Kidney epithelial cell (primary cell): ENCODE measurements around the gene PRR5L. TPM values are rescaled to one million over a fixed set of nuclear protein-coding genes. Genes with fewer than 3 reads are reported as not detected.

Experiments used
- DNase-seq: peaks from one replicate; pipeline ENCODE4 v3.0.0-alpha.2; 2010; ENCODE audit warnings: low read depth
- H3K27me3 ChIP-seq: 2 replicates; pipeline ENCODE4 v1.6.0; 2011; ENCODE audit warnings: low read length; ENCODE audit not compliant: control insufficient read depth, insufficient read depth
- H3K36me3 ChIP-seq: 2 replicates; pipeline ENCODE4 v1.5.1; 2011; ENCODE audit warnings: low read length; ENCODE audit not compliant: control insufficient read depth, insufficient read depth
- H3K4me3 ChIP-seq: 2 replicates; pipeline ENCODE4 v1.5.1; 2011; ENCODE audit warnings: low read depth, mild to moderate bottlenecking, control low read depth, low read length
- CTCF ChIP-seq: IDR thresholded peaks from 2 replicates; pipeline ENCODE4 v1.5.1; 2011; ENCODE audit warnings: mild to moderate bottlenecking, moderate library complexity, low read length, control low read depth, inconsistent platforms; ENCODE audit not compliant: insufficient read depth, poor library complexity, severe bottlenecking
- total RNA-seq: library from RNA; depleted of rRNA; stranded (reverse); fragments of >200 nt; gene quantifications from 2 replicates; pipeline ENCODE4 v1.2.3, GENCODE V29; 2015

Gene PRR5L
- total RNA-seq, 1 donor from 2014 or later, result 15.9 TPM

GRCh38 chr11:36390963-36391471 is 94.9 kb downstream of the PRR5L start:
- Histone ChIP-seq H3K4me3 (no peak overlapping the region), H3K27me3 (no peaks in the 10 kb centered on the region), H3K36me3 (no peaks in the 10 kb centered on the region)
- no peak for TF ChIP-seq CTCF
- DNase-seq, result no peak

- Histone ChIP-seq H3K36me3 (no peaks in the 10 kb centered on the region), H3K27me3 (no peaks in the 10 kb centered on the region), H3K4me3 (no peak overlapping the region)
- DNase-seq, result no peak
- TF ChIP-seq CTCF, result no peak
These were observed 96.1 kb downstream of the PRR5L start for GRCh38 chr11:36392196-36392595.

- DNase-seq, result no peak
- no peak for TF ChIP-seq CTCF
- H3K4me3 ChIP-seq, result no peak overlapping the region
- peaks cover 3% of the 10 kb centered on the region for H3K36me3 ChIP-seq
- H3K27me3 ChIP-seq, result no peaks in the 10 kb centered on the region
These were observed 98.0 kb downstream of the PRR5L start for GRCh38 chr11:36394056-36394455.

GRCh38 chr11:36394926-36395325 is 98.8 kb downstream of the PRR5L start:
- H3K36me3 ChIP-seq, result peaks cover 3% of the 10 kb centered on the region
- no peaks in the 10 kb centered on the region for H3K27me3 ChIP-seq
- TF ChIP-seq CTCF, result no peak
- no peak for DNase-seq
- no peak overlapping the region for H3K4me3 ChIP-seq

- TF ChIP-seq CTCF, result no peak
- Histone ChIP-seq H3K27me3 (no peaks in the 10 kb centered on the region), H3K4me3 (no peak overlapping the region), H3K36me3 (peaks cover 5% of the 10 kb centered on the region)
- no peak for DNase-seq
These were observed 100.1 kb downstream of the PRR5L start for GRCh38 chr11:36395978-36396736.
